DMS 273 (cell line): Measurements from ENCODE around the gene SCGB1C2.

Experiments
- DNase-seq: peaks from one replicate; lab custom pipeline; 2025; ENCODE audit not compliant: unreplicated experiment; lab: John Stamatoyannopoulos, UW

SCGB1C2 gene

GRCh38 chr17:170130-170670 lies 32.8 kb downstream of the SCGB1C2 start:
- no peak for DNase-seq

- DNase-seq = no peak
Measured at GRCh38 chr17:171871-172270, 34.5 kb downstream of the SCGB1C2 start.

DNA sequence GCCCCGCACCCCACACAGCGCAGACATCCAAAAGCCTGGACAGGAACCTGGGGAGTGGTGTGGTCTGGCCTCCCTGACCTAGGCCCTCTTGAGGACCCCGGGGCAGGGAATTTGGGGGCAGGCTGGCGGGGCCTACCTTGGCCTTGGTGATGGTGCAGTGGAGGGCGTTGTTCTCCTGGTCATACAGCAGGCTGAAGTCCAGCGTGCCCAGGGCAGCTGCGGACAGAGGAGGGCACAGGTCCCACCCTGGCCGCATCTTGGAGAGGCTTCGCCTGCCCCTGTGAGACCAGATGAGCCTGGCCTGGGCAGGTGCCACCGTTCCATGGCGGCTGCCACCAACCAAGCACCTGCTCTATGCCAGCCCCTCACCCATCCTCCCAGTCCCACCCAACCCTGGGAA lies 35.0 kb downstream of the SCGB1C2 start:
- no peak for DNase-seq

DNA sequence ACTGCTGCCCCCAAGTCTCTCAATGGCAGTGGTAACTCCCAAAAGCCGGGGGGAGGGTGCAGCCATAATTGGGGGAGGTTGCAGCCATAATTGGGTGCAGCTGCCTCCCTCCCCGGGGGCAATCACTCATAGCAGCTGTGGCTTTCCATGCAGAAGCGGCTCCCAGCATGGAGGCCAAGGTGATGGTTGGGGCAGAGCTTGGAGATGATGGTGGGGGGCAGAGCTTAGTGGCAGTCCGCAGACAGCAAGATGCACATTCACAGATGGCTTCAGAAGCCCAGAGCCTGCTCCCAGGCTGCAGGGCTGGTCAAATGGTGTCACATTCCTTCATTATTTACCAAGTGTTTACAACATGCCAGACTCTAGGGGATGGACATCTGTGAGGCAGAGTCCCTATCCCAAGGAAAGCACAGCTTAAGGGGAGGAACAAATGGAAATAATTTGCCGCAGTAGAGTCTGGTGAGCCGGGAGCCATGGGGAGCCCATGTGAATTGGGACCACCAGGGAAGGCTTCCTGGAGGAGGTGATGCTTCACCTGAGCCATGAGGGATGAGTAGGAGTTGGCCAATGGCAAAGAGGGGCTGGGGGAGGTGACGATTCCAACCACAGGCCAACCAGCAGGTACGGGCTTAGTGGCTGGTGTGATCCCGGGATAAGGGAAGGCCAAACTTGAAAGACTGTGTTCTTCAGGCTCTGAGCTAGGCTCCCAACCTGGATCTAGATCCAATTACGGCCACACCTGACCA lies 36.0 kb downstream of the SCGB1C2 start:
- peak; percentile 43 for DNase-seq

- no peak for DNase-seq
Measured at GRCh38 chr17:177155-177554, 39.8 kb downstream of the SCGB1C2 start.

- DNase-seq = no peak
Measured at GRCh38 chr17:177762-178161, 40.4 kb downstream of the SCGB1C2 start.

- peak; percentile 27 for DNase-seq
Measured at GRCh38 chr17:178292-179065, 41.1 kb downstream of the SCGB1C2 start.

- DNase-seq = no peak
Measured at GRCh38 chr17:179066-179432, 41.7 kb downstream of the SCGB1C2 start.

DNA sequence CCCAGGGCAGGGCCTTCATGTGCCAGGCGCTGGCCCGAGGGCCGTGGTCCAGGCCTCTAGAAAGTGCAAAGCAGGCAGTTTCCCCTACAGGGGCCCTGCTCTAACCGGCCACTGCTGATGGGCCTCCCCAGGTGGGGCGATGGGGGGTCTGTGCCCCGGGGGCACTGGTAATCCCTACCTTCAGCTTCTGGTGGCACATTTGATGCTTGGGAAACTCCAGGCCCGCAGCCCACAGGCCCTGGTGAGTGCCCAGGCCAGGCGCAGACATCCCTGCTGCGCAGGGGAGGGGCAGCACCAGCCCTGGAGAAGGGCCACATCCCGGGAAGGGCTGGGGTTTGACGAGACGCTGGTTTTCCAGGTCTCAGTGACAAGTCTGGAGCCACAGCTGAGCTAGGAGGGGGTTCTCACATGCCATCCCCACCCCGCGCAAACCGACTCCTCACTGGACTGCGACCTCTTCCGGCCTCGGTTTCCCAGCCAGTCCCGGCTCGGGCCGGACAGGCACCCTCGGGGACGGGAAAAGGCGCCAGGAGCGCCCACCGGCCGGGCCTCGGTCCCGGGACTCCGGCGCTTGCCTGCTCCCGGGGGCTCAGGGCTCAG lies 42.5 kb downstream of the SCGB1C2 start:
- no peak for DNase-seq

DNA sequence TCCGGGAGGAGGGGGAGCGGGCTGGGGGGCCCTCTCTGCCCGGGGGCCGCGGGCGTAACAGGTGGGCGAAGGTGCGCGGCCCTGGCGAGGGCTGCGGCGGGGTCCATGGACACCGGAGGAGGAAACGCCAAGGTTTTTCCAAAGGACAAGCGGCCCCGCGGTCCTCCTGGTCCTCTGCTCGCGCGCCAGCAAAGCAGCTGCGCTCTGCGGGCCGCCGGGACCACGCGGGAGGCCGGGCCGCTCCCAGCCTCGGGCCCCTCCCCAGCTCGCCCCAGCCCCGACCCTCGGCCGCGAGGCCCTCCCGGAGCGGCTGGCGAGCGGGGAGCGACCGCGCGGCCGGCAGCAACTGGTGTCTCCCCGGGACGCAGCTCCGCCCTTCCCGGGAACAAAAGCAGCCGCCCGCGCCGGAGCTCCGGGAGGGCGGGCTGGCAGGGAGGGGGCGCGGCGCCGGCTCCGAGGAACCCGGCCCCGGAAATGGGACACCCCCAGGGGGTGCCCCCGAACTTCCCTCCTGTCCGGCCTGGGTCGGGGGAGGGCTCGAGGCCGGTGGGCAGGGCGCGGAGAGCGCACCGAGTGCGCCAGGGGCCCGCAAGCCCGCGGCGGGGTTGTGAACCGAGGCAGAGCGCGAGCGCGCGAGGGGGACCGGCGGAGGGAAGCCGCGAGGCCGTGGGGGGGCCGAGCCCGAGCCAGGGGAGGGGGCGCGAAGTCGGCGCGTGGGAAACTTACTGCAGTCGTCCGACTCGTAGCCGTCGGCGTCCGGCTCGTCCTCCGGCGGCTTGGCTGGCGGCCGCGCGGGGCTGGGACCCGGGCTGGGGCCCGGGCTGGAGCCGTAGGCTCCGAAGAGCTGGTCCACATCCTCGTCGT lies 43.2 kb downstream of the SCGB1C2 start:
- DNase-seq = peak; percentile 40

GRCh38 chr17:181245-182049 lies 44.1 kb downstream of the SCGB1C2 start, which contains the start of gene DOC2B:
DOC2B (minus strand) TSS chr17:181650; CDS start chr17:181479, 171 bp downstream.
- DNase-seq = peak; percentile 56

- DNase-seq = no peak
Measured at GRCh38 chr17:182050-182751, 44.8 kb downstream of the SCGB1C2 start.

DNA sequence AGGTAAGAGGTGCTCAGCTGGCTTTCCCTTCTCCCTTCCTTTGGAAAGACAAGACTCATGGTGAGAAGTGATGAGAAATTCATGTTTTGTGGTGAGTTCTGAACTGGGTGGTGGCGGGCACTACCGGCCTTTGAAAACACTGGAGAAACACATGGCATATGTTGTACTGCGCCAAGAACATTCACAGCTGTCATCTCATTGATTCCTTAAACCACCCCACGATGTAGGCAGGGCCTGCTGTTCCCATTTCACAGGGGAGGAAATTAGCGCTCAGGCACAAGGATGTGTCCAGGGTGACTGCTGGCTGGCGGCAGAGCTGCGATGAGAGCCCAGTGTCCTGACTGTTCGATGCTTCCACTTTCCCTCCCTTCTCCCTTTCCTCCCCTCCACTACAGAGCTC lies 45.7 kb downstream of the SCGB1C2 start:
- peak; percentile 57 for DNase-seq

DNA sequence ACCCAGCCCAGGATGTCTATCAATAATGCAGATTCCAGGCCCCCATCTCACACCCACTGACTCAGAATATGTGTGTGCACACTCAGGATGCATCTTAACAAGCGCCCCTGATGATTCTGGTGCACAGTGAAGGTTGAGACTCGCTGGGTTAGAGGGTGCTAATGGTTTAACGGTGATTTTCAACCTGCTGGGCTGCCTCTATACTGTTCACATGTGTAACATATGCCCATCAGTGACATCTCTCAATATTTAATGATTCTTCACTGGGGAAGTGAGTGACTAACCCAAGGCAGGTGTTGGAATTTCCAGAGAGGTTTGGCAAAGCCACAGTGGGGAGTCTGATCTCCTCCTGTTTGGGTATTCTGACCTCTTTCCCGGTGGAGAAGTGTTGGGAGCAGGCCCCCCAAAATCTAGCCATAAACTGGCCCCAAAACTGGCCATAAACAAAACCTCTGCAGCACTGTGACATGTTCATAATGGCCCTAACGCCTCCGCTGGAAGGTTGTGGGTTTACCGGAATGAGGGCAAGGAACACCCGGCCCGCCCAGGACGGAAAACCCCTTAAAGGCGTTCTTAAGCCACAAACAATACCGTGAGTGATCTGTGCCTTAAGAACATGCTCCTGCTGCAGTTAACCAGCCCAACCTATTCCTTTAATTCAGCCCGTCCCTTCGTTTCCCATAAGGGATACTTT lies 48.2 kb downstream of the SCGB1C2 start:
- no peak for DNase-seq

- DNase-seq = no peak
Measured at GRCh38 chr17:187130-187529, 49.8 kb downstream of the SCGB1C2 start.
